HEK293 (cell line): ENCODE results near the gene MAP4K2.

Experiments
- CTCF ChIA-PET: fragments of 350-600 bp; formaldehyde crosslinking; extraction: SDS; loops from one replicate; lab custom pipeline; 2021; ENCODE audit warnings: antibody characterized with exemption; lab: Yijun Ruan, JAX
- POLR2A ChIA-PET: fragments of 300-600 bp; formaldehyde crosslinking; extraction: SDS; loops from one replicate; lab custom pipeline; 2020; ENCODE audit warnings: antibody characterized with exemption, inconsistent platforms; lab: Yijun Ruan, JAX
- H3K27ac ChIP-seq: fragments of 200-500 bp; sonication (Bioruptor generic); 2 replicates; pipeline ENCODE4 v1.5.1; 2014; ENCODE audit warnings: low read depth, low read length, control low read depth, inconsistent platforms; ENCODE audit errors: extremely low read depth
- H3K36me3 ChIP-seq, 2 experiments: fragments of 200-500 bp in 1 of 2; sonication (Bioruptor generic) in 1 of 2; 1 replicate in 1 of 2; 2 replicates in 1 of 2; pipeline ENCODE4 v1.5.1; 2014 to 2017; ENCODE audit warnings: inconsistent platforms in 2 of 2, low read length in 2 of 2; ENCODE audit not compliant: control insufficient read depth in 2 of 2, insufficient read depth in 1 of 2
- H3K4me1 ChIP-seq: fragments of 200-500 bp; sonication (Bioruptor generic); 2 replicates; pipeline ENCODE4 v1.5.1; 2014; ENCODE audit warnings: mild to moderate bottlenecking, low read length, inconsistent platforms; ENCODE audit not compliant: control insufficient read depth, insufficient read depth
- H3K4me3 ChIP-seq: 2 replicates; pipeline ENCODE4 v1.5.1; 2011; ENCODE audit warnings: low read depth, mild to moderate bottlenecking, control low read depth, low read length, moderate library complexity
- H3K9me3 ChIP-seq: fragments of 200-500 bp; sonication (Bioruptor generic); 2 replicates; pipeline ENCODE4 v1.5.1; 2014; ENCODE audit warnings: low read depth, low read length, inconsistent platforms; ENCODE audit not compliant: control insufficient read depth, insufficient read depth
- ATF2 ChIP-seq: fragments of 450-650 bp; formaldehyde crosslinking; IDR thresholded peaks from 2 replicates; pipeline ENCODE4 v1.5.1; 2016; ENCODE audit warnings: missing biosample characterization, missing genetic modification characterization, low read depth
- BCL11A ChIP-seq: fragments of 450-650 bp; formaldehyde crosslinking; IDR thresholded peaks from 2 replicates; pipeline ENCODE4 v1.5.1; 2016; ENCODE audit warnings: low read depth, missing biosample characterization, missing genetic modification characterization
- GLIS2 ChIP-seq: fragments of 450-650 bp; formaldehyde crosslinking; IDR thresholded peaks from 2 replicates; pipeline ENCODE4 v1.5.1; 2016; ENCODE audit warnings: missing biosample characterization, missing genetic modification characterization
- HOXD13 ChIP-seq: sonication (generic); formaldehyde crosslinking; IDR thresholded peaks from 2 replicates; pipeline ENCODE4 v1.8.0; 2022; ENCODE audit warnings: missing genetic modification reagents, borderline replicate concordance
- MZF1 ChIP-seq: fragments of 450-650 bp; formaldehyde crosslinking; IDR thresholded peaks from 2 replicates; pipeline ENCODE4 v1.5.1; 2017; ENCODE audit warnings: missing biosample characterization, missing genetic modification characterization, borderline replicate concordance
- PRDM10 ChIP-seq: fragments of 450-650 bp; formaldehyde crosslinking; IDR thresholded peaks from 2 replicates; pipeline ENCODE4 v1.5.1; 2016; ENCODE audit warnings: missing biosample characterization, missing genetic modification characterization
- REST ChIP-seq: fragments of 450-650 bp; formaldehyde crosslinking; IDR thresholded peaks from 2 replicates; pipeline ENCODE4 v1.5.1; 2016; ENCODE audit warnings: missing biosample characterization, missing genetic modification characterization
- SP2 ChIP-seq: fragments of 450-650 bp; formaldehyde crosslinking; IDR thresholded peaks from 2 replicates; pipeline ENCODE4 v1.5.1; 2016; ENCODE audit warnings: missing biosample characterization, missing genetic modification characterization
- SP7 ChIP-seq: fragments of 450-650 bp; formaldehyde crosslinking; IDR thresholded peaks from 2 replicates; pipeline ENCODE4 v1.5.1; 2016; ENCODE audit warnings: missing biosample characterization, missing genetic modification characterization
- TCF7L2 ChIP-seq: IDR thresholded peaks from 2 replicates; pipeline ENCODE4 v1.6.1; 2011; ENCODE audit warnings: low read depth, mild to moderate bottlenecking, inconsistent platforms, low read length, moderate library complexity, borderline replicate concordance
- ZFP3 ChIP-seq: fragments of 450-650 bp; formaldehyde crosslinking; IDR thresholded peaks from 2 replicates; pipeline ENCODE4 v1.5.1; 2016; ENCODE audit warnings: low read depth, missing biosample characterization, missing genetic modification characterization
- ZNF133 ChIP-seq: fragments of 450-650 bp; formaldehyde crosslinking; IDR thresholded peaks from 2 replicates; pipeline ENCODE4 v1.5.1; 2016; ENCODE audit warnings: missing biosample characterization, missing genetic modification characterization
- ZNF248 ChIP-seq: fragments of 450-650 bp; formaldehyde crosslinking; IDR thresholded peaks from 2 replicates; pipeline ENCODE4 v1.5.1; 2017; ENCODE audit warnings: missing biosample characterization, missing genetic modification characterization
- ZNF280D ChIP-seq: fragments of 450-650 bp; formaldehyde crosslinking; IDR thresholded peaks from 2 replicates; pipeline ENCODE4 v1.5.1; 2016; ENCODE audit warnings: missing biosample characterization, missing genetic modification characterization
- ZNF292 ChIP-seq: fragments of 450-650 bp; formaldehyde crosslinking; IDR thresholded peaks from 2 replicates; pipeline ENCODE4 v1.5.1; 2016; ENCODE audit warnings: low read depth, missing biosample characterization, missing genetic modification characterization, borderline replicate concordance
- ZNF423 ChIP-seq: fragments of 450-650 bp; formaldehyde crosslinking; IDR thresholded peaks from 2 replicates; pipeline ENCODE4 v1.5.1; 2016; ENCODE audit warnings: missing biosample characterization, missing genetic modification characterization
- ZNF433 ChIP-seq: fragments of 450-650 bp; formaldehyde crosslinking; IDR thresholded peaks from 2 replicates; pipeline ENCODE4 v1.5.1; 2016; ENCODE audit warnings: missing biosample characterization, missing genetic modification characterization, low read depth
- ZNF488 ChIP-seq: fragments of 450-650 bp; formaldehyde crosslinking; IDR thresholded peaks from 2 replicates; pipeline ENCODE4 v1.5.1; 2016; ENCODE audit warnings: missing biosample characterization, missing genetic modification characterization
- ZNF501 ChIP-seq: fragments of 450-650 bp; formaldehyde crosslinking; IDR thresholded peaks from 2 replicates; pipeline ENCODE4 v1.5.1; 2016; ENCODE audit warnings: missing biosample characterization, missing genetic modification characterization

MAP4K2 gene

GRCh38 chr11:64753380-64754123, 49.5 kb downstream of the MAP4K2 start (continued):
- TF ChIP-seq ZNF248 (tag by site-specific recombination) (no peak), REST (tag by site-specific recombination) (no peak), BCL11A (tag by site-specific recombination) (no peak), ZNF433 (tag by site-specific recombination) (no peak), ZNF133 (tag by site-specific recombination) (no peak)
- TF ChIP-seq, all 188 proteins: peak for 0

GRCh38 chr11:64753019-64753379, 50.0 kb downstream of the MAP4K2 start:
- no peak overlapping the region for H3K27ac ChIP-seq
- TF ChIP-seq ZNF423 (tag by site-specific recombination), result no peak
- no peak for TF ChIP-seq GLIS2
- no peak for TF ChIP-seq ZNF292
- TF ChIP-seq HOXD13 (CRISPR knock-in tag), result no peak
- TF ChIP-seq PRDM10 (tag by site-specific recombination), result no peak
- TF ChIP-seq SP2 (tag by site-specific recombination), result no peak
- TF ChIP-seq TCF7L2, result no peak
- TF ChIP-seq ZNF488 (tag by site-specific recombination), result no peak
- no peak for TF ChIP-seq ZNF501 (tag by site-specific recombination)
- no peak for TF ChIP-seq MZF1 (tag by site-specific recombination)
- TF ChIP-seq ZFP3 (tag by site-specific recombination), result no peak
- no peak for TF ChIP-seq ZNF280D
- no peak for TF ChIP-seq SP7
- no peak for TF ChIP-seq ATF2
- no peak overlapping the region for H3K4me3 ChIP-seq
- H3K36me3 ChIP-seq, result peaks cover 0 to 3% of the 10 kb centered on the region in 2 experiments; a peak in 1 of 3 replicates
- no peaks in the 10 kb centered on the region for H3K4me1 ChIP-seq
- ChIA-PET CTCF (interaction anchor here (0.6 to 1.7 kb wide), 3 partner anchors 9 to 64 kb away, joined by 4 to 15 read pairs (median 4); partner anchors contain the start of gene RASGRP2), POLR2A (interaction anchor here (0.7 kb wide), 1 partner anchor 26 kb away, joined by 3 read pairs; the partner anchor contains the start of gene SF1)
- no peaks in the 10 kb centered on the region for H3K9me3 ChIP-seq
